ENCODE data around the gene RBMS1. TPM values are rescaled to one million over a fixed set of nuclear protein-coding genes. Genes with fewer than 3 reads are reported as not detected.
A peak's percentile ranks its signal among the peaks of the same experiment; 100 is the strongest.

The RBMS1 gene
- polyA plus RNA-seq, 1 experiment, result 107 TPM

DNA sequence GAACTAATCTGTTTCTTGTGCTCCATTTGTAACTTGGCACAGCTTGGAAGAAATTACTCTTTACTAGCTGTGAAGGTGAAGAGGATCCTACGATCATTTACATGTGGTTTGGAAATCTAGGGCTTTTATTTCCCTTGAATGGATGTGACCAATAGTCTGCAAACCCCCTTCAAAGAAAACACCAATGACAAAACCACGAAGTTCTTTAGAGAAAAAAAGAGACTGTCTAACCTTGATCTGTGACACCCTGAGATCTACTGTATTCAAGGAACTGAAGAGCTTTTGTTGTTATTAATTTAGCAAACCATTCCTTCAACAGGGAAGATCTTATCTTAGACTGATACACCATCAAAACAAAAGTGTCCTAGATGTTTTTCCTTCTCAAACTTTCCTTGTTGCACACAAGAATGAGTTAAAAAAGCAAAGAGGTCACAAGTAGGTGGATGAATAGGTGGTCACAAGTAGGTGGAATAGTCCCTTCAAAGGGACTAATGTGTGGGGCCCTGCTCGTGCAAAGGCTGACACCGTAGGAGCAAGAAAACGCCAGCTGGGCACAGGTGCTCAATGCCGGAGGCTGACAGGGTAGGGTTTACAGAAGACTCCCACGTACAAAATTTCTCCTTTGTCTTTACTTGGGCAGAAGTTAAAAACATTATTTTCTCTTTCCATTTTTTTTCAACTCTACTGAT is 197.9 kb downstream of the RBMS1 start:
- Histone ChIP-seq H3K4me3 (ENCODE audit: low read depth, low read length) (no peak overlapping the region), H3K9me3 (ENCODE audit: control insufficient read depth, insufficient read depth, low read length) (no peaks in the 10 kb centered on the region), H3K27ac (ENCODE audit: low read depth, low read length) (no peak overlapping the region), H3K27me3 (ENCODE audit: control insufficient read depth, insufficient read depth, low read length) (no peaks in the 10 kb centered on the region)
- DNase-seq (ENCODE audit: low read depth, low spot score), result no peak
- ChIA-PET CTCF (interaction anchor here (0.9 to 1.5 kb wide), 5 partner anchors 25 to 674 kb away, joined by 3 to 7 read pairs (median 3); no protein-coding TSS in a partner anchor), POLR2A (interaction anchor here (0.7 kb wide), 1 partner anchor 76 kb away, joined by 3 read pairs; no protein-coding TSS in a partner anchor)
- TF ChIP-seq CTCF (IDR thresholded peaks at IDR 0.05; ENCODE audit: low read depth, low read length), result no peak

- no peaks in the 10 kb centered on the region for H3K9me3 ChIP-seq (ENCODE audit: control insufficient read depth, insufficient read depth, low read length)
- peak overlapping the region; percentile 25 for H3K27ac ChIP-seq (ENCODE audit: low read depth, low read length)
- no peak for DNase-seq (ENCODE audit: low read depth, low spot score)
- no peaks in the 10 kb centered on the region for H3K27me3 ChIP-seq (ENCODE audit: control insufficient read depth, insufficient read depth, low read length)
- no peak overlapping the region for H3K4me3 ChIP-seq (ENCODE audit: low read depth, low read length)
- ChIA-PET CTCF (interaction anchor here (1.1 to 1.5 kb wide), 3 partner anchors 24 to 44 kb away, joined by 3 read pairs; no protein-coding TSS in a partner anchor), POLR2A (interaction anchor here (0.7 kb wide), 1 partner anchor 75 kb away, joined by 3 read pairs; no protein-coding TSS in a partner anchor)
- no peak for TF ChIP-seq CTCF (IDR thresholded peaks at IDR 0.05; ENCODE audit: low read depth, low read length)
Measured at GRCh38 chr2:160294889-160295288, 198.7 kb downstream of the RBMS1 start.

DNA sequence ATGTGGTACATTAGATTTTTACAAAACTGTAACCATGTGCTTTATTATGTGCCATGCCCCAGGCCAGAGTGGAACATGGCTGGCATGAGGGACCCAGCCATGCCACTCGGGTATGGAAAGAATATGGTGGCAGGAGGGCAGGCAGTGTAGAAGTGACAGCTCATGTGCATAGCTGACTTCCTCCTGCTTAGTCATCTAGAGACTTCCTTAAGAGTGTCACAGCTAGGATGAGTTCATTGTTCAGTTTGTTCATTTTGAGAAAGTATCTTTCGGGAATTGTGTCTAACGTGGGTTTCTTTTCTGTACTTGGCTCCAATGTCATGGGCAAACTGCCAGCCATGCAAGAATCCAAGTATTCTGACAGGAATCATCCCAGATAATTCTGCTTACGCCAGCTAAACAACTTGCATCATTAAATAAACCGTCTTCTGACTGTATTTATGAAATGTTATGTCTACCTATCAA is 199.2 kb downstream of the RBMS1 start:
- CTCF ChIA-PET, result interaction anchor here (1.1 to 2.2 kb wide), 4 partner anchors 24 to 770 kb away, joined by 3 to 7 read pairs (median 3); no protein-coding TSS in a partner anchor
- Histone ChIP-seq H3K9me3 (ENCODE audit: control insufficient read depth, insufficient read depth, low read length) (no peaks in the 10 kb centered on the region), H3K4me3 (ENCODE audit: low read depth, low read length) (no peak overlapping the region), H3K27me3 (ENCODE audit: control insufficient read depth, insufficient read depth, low read length) (no peaks in the 10 kb centered on the region), H3K27ac (ENCODE audit: low read depth, low read length) (peak overlapping the region; percentile 89)
- TF ChIP-seq CTCF (IDR thresholded peaks at IDR 0.05; ENCODE audit: low read depth, low read length), result no peak
- POLR2A ChIA-PET, result interaction anchor here (1.5 kb wide), 1 partner anchor 9 kb away, joined by 3 read pairs; no protein-coding TSS in a partner anchor
- DNase-seq (ENCODE audit: low read depth, low spot score), result peak; percentile 59

DNA sequence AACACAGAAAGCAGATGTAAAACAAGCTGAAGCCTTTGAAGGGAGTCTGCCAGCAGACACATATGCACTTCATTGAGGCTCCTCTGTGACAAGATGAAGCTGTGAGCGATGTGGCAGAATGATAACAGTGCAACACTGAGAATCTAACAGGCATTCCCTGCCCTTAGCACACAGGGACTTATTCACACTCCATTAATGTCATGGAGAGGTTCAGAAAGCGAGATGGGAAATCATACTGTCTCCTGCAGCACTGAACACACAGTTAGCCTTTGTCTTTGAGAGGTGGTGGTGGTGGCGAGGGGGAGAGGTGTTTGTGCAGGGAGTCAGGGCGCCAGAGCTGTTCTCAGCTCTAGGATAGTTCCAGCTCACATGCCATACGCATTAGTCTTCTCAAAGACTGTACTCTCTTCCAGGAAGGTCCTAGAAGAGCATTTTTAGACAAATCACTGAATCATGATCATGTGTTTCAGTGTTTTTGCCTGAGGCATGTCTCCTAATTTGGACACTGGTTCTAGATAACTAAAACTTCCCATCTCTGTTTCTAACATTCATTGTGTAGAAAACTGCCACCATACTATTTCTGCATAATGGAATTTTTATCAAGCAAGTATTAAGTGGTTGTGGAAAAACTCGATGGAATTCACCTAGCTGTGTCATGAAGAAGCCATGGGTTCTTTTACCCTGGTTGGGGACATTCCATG is 200.1 kb downstream of the RBMS1 start:
- CTCF ChIA-PET, result interaction anchor here (1.2 to 2.2 kb wide), 3 partner anchors 112 to 770 kb away, joined by 3 to 7 read pairs (median 5); no protein-coding TSS in a partner anchor
- POLR2A ChIA-PET, result interaction anchor here (0.5 to 1.5 kb wide), 2 partner anchors 10 to 13 kb away, joined by 3 read pairs; no protein-coding TSS in a partner anchor
- DNase-seq (ENCODE audit: low read depth, low spot score), result peak; percentile 75
- Histone ChIP-seq H3K4me3 (ENCODE audit: low read depth, low read length) (no peak overlapping the region), H3K27ac (ENCODE audit: low read depth, low read length) (peak overlapping the region; percentile 89), H3K27me3 (ENCODE audit: control insufficient read depth, insufficient read depth, low read length) (no peaks in the 10 kb centered on the region), H3K9me3 (ENCODE audit: control insufficient read depth, insufficient read depth, low read length) (no peaks in the 10 kb centered on the region)
- TF ChIP-seq CTCF (IDR thresholded peaks at IDR 0.05; ENCODE audit: low read depth, low read length), result no peak
